Measurements from ENCODE around the gene TFAP2D. TPM values are rescaled to one million over a fixed set of nuclear protein-coding genes. Genes with fewer than 3 reads are reported as not detected.

The TFAP2D gene
- total RNA-seq, 2 donors from 2014 or later, result not detected

DNA sequence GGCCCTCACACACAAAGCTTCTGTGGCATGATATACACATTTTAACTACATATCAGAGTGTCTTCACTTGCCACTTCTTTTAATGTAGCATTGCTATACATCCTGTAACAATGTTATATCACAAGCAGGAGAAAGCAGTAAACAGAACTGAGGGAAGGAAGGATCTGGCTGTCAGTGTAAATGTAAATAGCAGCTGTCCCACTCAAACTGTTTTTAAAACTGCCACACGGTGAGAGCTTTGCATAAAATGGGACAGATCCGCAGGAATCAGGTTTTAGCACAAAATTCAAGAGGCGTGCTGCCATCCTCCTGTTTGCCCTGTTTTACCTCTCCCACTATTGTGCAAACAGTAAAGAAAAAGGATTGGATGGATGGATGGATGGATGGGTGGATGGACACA lies 28.8 kb downstream of the TFAP2D start:
- no peak overlapping the region for H3K4me3 Mint-ChIP-seq
- no peak for ATAC-seq

DNA sequence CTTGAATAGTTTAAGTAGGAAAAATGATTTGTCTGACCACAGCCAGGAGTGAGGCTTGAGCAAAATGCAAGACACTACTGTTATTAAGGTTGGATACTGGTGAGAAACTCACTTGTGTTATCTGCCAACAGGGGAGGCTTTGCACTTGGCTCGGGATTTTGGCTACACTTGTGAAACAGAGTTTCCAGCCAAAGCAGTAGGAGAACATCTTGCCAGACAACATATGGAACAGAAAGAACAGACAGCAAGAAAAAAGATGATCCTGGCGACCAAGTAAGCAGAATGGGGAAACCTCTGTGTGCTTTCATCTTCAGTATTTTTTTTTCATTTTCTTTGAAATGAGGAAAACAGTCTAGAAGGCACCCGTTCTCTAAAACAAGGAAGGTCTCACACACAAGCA lies 31.6 kb downstream of the TFAP2D start:
- no peaks in the 10 kb centered on the region for H3K4me1 Mint-ChIP-seq (ENCODE audit: low read depth in 2 of 2)
- DNase-seq (ENCODE audit: low spot score) (no peak), ATAC-seq (no peak)
- no peaks in the 10 kb centered on the region for H3K27me3 Mint-ChIP-seq
- no peak overlapping the region for H3K4me3 Mint-ChIP-seq
- H3K36me3 Mint-ChIP-seq, result no peaks in the 10 kb centered on the region
- no peak overlapping the region for H3K27ac Mint-ChIP-seq
- peaks cover 3% of the 10 kb centered on the region for H3K9me3 Mint-ChIP-seq

More for the DNA sequence above, 28.8 kb downstream of the TFAP2D start:
- Mint-ChIP-seq H3K27me3 (no peaks in the 10 kb centered on the region), H3K36me3 (no peaks in the 10 kb centered on the region), H3K9me3 (peaks cover 3% of the 10 kb centered on the region), H3K4me1 (ENCODE audit: low read depth in 2 of 2) (no peaks in the 10 kb centered on the region), H3K27ac (no peak overlapping the region)
- DNase-seq (ENCODE audit: low spot score), result no peak

DNA sequence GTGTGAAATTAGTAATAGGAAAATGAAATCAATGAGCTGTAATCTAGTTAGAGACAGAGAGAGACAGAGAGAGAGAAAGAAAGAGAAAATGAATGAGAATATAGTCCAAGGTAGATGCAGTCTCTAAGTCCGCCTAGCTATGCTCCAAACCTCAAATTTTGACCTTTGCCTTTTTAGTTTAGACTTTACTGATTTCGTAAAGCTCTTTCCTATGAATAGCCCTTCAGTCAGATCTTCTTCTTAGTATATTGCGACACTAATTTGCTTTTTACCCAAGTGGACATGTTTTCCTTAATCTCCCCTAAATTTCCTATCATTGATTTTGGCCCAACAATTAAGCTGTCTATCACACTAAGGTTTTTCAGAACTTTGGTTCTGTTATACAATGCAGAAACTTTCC lies 49.5 kb downstream of the TFAP2D start:
- no peak for ATAC-seq
- no peak overlapping the region for H3K4me3 Mint-ChIP-seq
- H3K36me3 Mint-ChIP-seq, result no peaks in the 10 kb centered on the region
- H3K4me1 Mint-ChIP-seq (ENCODE audit: low read depth in 2 of 2), result no peaks in the 10 kb centered on the region
- no peak for DNase-seq (ENCODE audit: low spot score)
- H3K27me3 Mint-ChIP-seq, result no peaks in the 10 kb centered on the region
- H3K9me3 Mint-ChIP-seq, result no peaks in the 10 kb centered on the region
- H3K27ac Mint-ChIP-seq, result no peak overlapping the region

DNA sequence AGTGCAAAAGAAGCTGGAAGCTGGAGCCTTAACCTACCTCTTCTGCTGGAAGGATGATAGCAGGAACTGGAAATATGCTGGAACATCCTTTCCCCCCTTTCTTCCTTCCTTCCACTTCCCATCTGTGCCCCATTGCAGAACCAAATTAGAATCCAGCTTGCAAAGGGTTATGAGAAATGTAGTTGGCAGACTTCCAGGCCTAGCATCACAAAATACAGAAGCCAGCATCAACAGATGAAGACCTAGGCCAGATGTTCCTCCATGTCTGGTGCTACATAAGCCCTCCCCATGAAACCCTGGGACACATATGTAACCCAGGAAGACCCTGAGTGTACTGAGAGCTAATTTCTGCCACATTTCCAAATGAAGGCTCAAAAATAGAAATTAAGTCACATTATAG lies 65.4 kb downstream of the TFAP2D start:
- Mint-ChIP-seq H3K4me1 (ENCODE audit: low read depth in 2 of 2) (no peaks in the 10 kb centered on the region), H3K27me3 (no peaks in the 10 kb centered on the region), H3K9me3 (peaks cover 6% of the 10 kb centered on the region), H3K27ac (no peak overlapping the region), H3K4me3 (no peak overlapping the region), H3K36me3 (no peaks in the 10 kb centered on the region)
- no peak for ATAC-seq
- DNase-seq (ENCODE audit: low spot score), result no peak

DNA sequence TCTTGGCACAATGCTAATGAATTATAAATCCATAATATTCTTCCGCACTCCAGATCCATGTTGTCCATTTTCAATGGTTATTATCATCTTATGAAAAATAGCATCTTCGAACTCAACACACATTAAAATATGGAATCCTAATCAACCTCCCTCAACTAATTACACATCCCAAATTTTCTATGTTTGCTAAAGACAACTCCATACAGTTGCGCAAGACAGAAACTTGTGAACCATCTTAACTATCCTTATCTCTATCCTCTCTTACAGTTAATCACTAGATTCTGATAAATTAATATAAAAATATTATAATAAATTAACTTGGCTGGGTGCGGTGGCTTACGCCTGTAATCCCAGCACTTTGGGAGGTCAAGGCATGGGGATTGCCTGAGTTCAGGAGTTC lies 67.1 kb downstream of the TFAP2D start:
- no peak for ATAC-seq
- Mint-ChIP-seq H3K27me3 (no peaks in the 10 kb centered on the region), H3K4me1 (ENCODE audit: low read depth in 2 of 2) (no peaks in the 10 kb centered on the region), H3K9me3 (peaks cover 6% of the 10 kb centered on the region), H3K27ac (no peak overlapping the region), H3K4me3 (no peak overlapping the region), H3K36me3 (no peaks in the 10 kb centered on the region)
- DNase-seq (ENCODE audit: low spot score), result no peak

DNA sequence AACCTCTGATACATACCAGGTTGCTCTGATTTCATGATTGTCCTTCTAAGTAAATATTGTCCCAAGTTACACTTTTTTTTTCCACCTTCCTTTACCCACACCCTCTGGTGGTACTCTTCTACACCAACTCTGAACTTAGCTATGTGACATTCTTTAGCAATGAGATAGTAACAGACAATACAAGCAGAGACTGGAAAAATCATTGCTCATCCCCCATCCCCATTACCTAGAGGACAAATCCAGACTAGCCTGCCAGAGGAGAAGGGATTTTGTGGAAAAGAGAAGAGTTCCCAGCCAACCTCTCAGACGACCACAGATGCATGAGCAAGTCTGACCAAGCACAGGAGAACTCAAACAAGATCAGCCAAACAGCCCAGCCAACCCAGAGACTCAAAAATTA lies 72.6 kb downstream of the TFAP2D start:
- ATAC-seq, result no peak
- Mint-ChIP-seq H3K36me3 (no peaks in the 10 kb centered on the region), H3K27me3 (no peaks in the 10 kb centered on the region), H3K27ac (no peak overlapping the region), H3K4me3 (no peak overlapping the region), H3K4me1 (ENCODE audit: low read depth in 2 of 2) (no peaks in the 10 kb centered on the region), H3K9me3 (peaks cover 3% of the 10 kb centered on the region)
- no peak for DNase-seq (ENCODE audit: low spot score)

DNA sequence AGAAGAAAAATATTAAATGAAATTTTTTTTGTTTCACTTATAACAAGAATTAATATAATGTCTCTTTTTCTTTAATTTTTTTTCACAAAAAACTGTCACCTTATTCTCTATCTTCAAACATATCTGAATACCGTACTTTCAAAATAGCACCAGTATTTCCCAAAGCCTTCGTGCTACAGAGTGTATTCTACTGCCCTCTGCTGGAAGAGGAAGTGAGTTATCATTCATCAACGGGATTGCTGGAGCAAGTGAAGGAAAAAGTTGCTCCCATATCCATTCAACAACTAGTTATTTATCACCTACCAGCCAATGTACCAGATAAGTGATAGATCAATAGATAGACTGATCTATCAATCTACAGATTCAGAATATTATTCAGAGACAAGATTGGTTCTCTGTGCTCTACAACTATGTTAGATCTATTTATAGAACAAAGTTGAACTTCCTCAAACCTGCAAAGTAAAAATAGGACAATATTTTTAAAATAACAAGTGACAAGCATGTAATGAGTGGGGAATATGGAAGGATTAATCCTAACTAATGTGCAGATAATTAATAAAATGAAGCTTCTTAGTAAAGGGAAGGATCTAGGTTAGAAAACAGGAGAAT lies 78.7 kb downstream of the TFAP2D start:
- Mint-ChIP-seq H3K9me3 (peaks cover 9% of the 10 kb centered on the region), H3K4me3 (no peak overlapping the region), H3K27me3 (no peaks in the 10 kb centered on the region), H3K27ac (no peak overlapping the region), H3K36me3 (no peaks in the 10 kb centered on the region), H3K4me1 (ENCODE audit: low read depth in 2 of 2) (no peaks in the 10 kb centered on the region)
- DNase-seq (ENCODE audit: low spot score), result no peak
- ATAC-seq, result no peak

DNA sequence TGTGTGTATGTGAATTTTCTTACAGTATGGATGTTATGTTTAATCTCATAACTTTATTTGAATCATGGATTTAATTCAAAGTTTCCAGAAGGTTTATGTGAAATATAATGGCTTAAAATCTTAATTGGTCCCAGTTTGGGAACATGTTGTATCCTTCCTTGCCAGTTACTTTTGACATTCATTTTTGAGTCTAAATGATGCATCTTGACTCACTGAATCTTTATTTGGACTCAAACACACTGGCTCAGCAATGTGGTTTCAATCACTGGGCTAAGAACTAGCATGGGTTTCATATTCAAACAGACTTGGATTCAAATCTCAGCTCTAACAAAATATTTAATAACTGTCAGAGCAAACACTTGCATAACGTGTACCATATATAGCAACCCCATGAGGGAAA lies 79.4 kb downstream of the TFAP2D start:
- Mint-ChIP-seq H3K4me3 (no peak overlapping the region), H3K36me3 (no peaks in the 10 kb centered on the region), H3K9me3 (peaks cover 6% of the 10 kb centered on the region), H3K27me3 (no peaks in the 10 kb centered on the region), H3K4me1 (ENCODE audit: low read depth in 2 of 2) (no peaks in the 10 kb centered on the region), H3K27ac (no peak overlapping the region)
- DNase-seq (ENCODE audit: low spot score) (no peak), ATAC-seq (no peak)

DNA sequence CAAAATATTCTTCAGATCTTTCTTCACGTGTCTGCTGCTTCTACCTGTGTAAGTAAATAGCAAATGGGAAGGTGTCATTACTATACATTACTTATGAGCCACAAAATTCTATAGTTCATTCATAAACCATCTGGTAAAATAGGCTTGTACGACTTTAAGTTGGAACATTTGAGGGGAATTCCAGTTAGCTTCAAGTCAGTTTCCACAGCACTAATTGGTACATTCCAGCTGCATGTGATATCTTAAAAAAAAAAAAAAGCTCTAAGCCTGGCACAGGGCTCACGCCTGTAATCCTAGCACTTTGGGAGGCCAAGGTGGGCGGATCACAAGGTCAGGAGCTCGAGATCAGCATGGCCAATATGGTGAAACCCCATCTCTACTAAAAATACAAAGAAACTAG lies 82.2 kb downstream of the TFAP2D start:
- H3K27me3 Mint-ChIP-seq, result no peaks in the 10 kb centered on the region
- peaks cover 6% of the 10 kb centered on the region for H3K9me3 Mint-ChIP-seq
- DNase-seq (ENCODE audit: low spot score) (no peak), ATAC-seq (no peak)
- H3K36me3 Mint-ChIP-seq, result no peaks in the 10 kb centered on the region
- no peak overlapping the region for H3K4me3 Mint-ChIP-seq
- no peaks in the 10 kb centered on the region for H3K4me1 Mint-ChIP-seq (ENCODE audit: low read depth in 2 of 2)
- H3K27ac Mint-ChIP-seq, result no peak overlapping the region

DNA sequence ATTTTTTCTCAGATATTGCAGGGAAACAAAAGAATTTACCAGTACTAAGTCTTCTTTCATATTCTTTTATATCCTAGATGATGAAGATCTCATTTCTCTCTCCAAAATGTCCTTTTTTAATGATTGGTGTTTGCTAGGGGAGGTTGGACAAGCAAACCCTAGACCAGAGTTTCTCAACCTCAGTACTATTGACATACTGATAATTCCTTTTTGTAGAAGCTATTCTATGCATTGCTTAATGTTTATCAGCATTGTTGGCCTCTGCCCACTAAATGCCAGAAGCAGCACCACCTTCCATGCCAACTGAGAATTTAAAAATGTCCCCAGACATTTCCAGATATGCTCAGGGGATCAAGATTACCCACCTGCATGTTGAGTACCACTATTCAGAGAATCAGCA lies 91.0 kb downstream of the TFAP2D start:
- DNase-seq (ENCODE audit: low spot score) (no peak), ATAC-seq (no peak)
- H3K36me3 Mint-ChIP-seq, result no peaks in the 10 kb centered on the region
- no peak overlapping the region for H3K27ac Mint-ChIP-seq
- peaks cover 0 to 7% of the 10 kb centered on the region in 2 donors for H3K27me3 Mint-ChIP-seq
- H3K9me3 Mint-ChIP-seq, result peaks cover 3% of the 10 kb centered on the region
- H3K4me1 Mint-ChIP-seq (ENCODE audit: low read depth in 2 of 2), result no peaks in the 10 kb centered on the region
- no peak overlapping the region for H3K4me3 Mint-ChIP-seq

DNA sequence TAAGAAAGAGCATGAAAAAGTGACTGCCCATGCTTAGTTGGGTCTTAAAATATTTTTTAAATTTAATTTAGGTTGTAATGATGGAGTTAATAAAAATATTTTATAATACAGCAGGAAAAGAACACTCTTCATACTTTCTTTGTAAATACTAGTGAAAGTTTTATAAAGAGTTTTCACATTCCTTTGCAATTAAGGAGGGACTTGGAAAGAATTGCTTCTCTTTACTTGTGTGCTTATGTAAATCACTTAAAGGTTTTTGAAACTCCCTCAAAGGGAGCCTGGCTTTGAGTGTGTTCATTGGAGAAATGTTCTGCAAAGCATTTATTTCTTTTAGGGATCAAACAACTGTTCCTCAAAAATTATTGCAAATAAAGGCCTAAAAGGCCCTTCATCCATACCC lies 93.7 kb downstream of the TFAP2D start:
- Mint-ChIP-seq H3K27me3 (peaks cover 0 to 7% of the 10 kb centered on the region in 2 donors), H3K27ac (no peak overlapping the region), H3K4me1 (ENCODE audit: low read depth in 2 of 2) (no peaks in the 10 kb centered on the region), H3K4me3 (no peak overlapping the region), H3K36me3 (no peaks in the 10 kb centered on the region), H3K9me3 (peaks cover 3% of the 10 kb centered on the region)
- no peak for ATAC-seq
- DNase-seq (ENCODE audit: low spot score), result no peak

DNA sequence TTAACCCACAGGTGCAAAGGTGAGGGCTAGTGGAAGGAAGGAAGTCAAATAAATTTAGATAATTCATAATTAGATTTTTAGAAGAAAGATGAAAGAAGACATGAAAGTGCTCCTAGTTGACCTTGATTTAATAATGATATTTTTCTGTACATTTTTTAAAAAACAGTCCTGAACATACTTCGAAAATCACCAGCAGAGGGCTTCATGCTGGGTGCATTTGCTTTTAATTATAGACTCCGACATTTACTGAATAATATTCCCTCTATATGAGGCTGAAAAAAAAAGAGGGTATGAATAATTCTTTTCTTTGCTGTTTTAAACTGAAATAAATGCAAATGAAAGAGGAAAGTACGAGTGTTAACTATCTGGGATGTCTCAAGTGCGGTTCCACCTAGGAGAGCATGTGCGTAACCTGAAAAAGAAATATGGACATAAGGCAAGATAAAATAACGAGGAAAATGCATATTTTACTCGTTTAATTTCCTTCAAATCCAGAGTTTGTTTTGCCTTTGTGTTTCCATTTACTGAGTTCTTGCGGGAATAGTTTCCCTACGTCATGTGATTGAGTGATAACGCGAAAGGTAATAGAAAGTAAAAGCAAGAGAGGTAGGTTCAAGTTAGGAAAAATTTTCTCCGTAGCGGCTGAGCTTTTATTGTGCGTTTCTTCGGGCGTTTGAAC lies 102.2 kb downstream of the TFAP2D start:
- H3K4me1 Mint-ChIP-seq (ENCODE audit: low read depth in 2 of 2), result peaks cover 8% of the 10 kb centered on the region in 2 donors
- H3K4me3 Mint-ChIP-seq, result peak overlapping the region; percentile 66
- H3K27me3 Mint-ChIP-seq, result peaks cover 30 to 48% of the 10 kb centered on the region in 2 donors
- H3K36me3 Mint-ChIP-seq, result no peaks in the 10 kb centered on the region
- ATAC-seq (no peak), DNase-seq (ENCODE audit: low spot score) (no peak)
- no peaks in the 10 kb centered on the region for H3K9me3 Mint-ChIP-seq
- no peak overlapping the region for H3K27ac Mint-ChIP-seq

DNA sequence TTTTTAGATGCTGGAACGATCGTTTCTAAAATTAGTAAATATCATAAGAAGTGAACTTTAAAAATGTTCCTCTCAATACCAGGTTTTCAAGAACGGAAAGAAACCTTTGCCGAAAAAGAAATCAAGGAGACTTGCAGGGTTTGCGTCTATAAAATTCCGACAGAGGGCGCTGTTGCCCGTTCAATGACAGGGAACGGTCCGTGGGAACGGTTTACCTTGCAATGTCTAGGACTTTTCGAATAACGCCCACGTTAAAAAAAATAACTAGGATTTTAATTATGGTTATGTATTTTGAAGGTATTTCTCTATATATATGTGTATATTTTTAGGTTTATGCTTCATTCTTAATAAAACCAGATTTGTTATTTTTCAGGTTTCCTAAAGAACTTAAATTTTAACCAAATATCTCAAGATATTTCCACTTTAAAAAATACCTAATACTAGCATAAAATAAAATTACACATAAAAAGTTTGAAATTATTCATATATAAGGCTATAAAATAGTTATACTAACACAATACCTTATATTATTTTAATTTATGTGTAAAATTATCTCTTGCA lies 102.9 kb downstream of the TFAP2D start:
- H3K4me3 Mint-ChIP-seq, result peak overlapping the region; percentile 66
- no peak for ATAC-seq
- H3K27me3 Mint-ChIP-seq, result peaks cover 36 to 54% of the 10 kb centered on the region in 2 donors
- no peak overlapping the region for H3K27ac Mint-ChIP-seq
- peaks cover 8 to 9% of the 10 kb centered on the region in 2 donors for H3K4me1 Mint-ChIP-seq (ENCODE audit: low read depth in 2 of 2)
- no peaks in the 10 kb centered on the region for H3K9me3 Mint-ChIP-seq
- no peak for DNase-seq (ENCODE audit: low spot score)
- H3K36me3 Mint-ChIP-seq, result no peaks in the 10 kb centered on the region

DNA sequence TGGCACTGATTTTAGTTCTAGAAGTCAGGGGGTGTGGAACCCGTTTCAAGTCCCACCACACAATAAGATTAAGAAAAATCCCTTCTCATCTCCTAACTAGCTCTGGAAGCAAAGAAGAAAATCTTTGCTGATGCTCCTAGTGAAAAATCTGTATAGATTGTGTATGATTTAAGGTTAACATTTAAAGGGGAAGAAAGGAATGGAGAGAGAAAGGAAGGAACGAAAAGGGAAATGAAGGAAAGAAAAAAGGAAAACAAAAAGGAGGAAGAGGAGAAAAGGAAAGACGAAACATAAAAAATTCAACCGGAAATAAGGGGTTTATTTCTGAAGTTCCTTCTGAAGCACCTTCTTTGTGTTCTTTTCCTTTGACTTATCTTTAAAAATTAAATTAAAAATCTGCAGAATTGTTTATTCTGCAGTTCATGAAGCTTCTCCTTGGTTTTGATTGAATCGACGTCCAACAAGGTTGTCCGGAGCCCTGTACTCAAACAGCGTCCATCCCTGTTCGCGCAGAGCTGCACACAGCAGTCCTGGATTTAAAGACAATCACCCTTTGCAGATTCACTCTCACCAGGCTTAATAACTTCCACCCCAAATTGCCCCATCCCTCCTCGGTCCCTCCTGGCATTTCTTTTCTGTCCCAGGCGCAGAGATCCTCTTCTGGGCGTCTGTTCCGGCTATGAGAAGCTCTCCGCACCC lies 103.8 kb downstream of the TFAP2D start:
- Mint-ChIP-seq H3K4me1 (ENCODE audit: low read depth in 2 of 2) (peaks cover 8 to 9% of the 10 kb centered on the region in 2 donors), H3K9me3 (no peaks in the 10 kb centered on the region), H3K27ac (no peak overlapping the region), H3K36me3 (peaks cover under 1% of the 10 kb centered on the region), H3K4me3 (no peak overlapping the region), H3K27me3 (peaks cover 43 to 63% of the 10 kb centered on the region in 2 donors)
- ATAC-seq (no peak), DNase-seq (ENCODE audit: low spot score) (no peak)
